Small intestine (tissue), 7 donors: ENCODE data around the gene GRK4. TPM values are rescaled to one million over a fixed set of nuclear protein-coding genes. Genes with fewer than 3 reads are reported as not detected.
A peak's percentile ranks its signal among the peaks of the same experiment; 100 is the strongest.
"Not testable (repeated sequence)": the region's sequence is repeated elsewhere in the genome, so short reads cannot be mapped to it uniquely, and the experiment has no call there.

Source experiments
- DNase-seq, 2 donors: peaks; one replicate each; pipeline versions ENCODE4 v3.0.0 to v3.0.0-alpha.2; 2013
- FAIRE-seq: peaks from 2 replicates; lab custom pipeline; 2012; peaks lifted over from hg19 to GRCh38; lab: Jason Lieb, UNC
- H3K27ac ChIP-seq, 3 donors: one replicate each; pipeline ENCODE4 v1.5.1; 2013; ENCODE audit warnings: low read length in 2 of 3, mild to moderate bottlenecking in 2 of 3, control low read depth in 1 of 3, inconsistent platforms in 1 of 3, low read depth in 1 of 3, moderate library complexity in 1 of 3
- H3K27me3 ChIP-seq, 3 donors: one replicate each; pipeline ENCODE4 v1.6.1; 2013; ENCODE audit warnings: low read length in 3 of 3, inconsistent platforms in 1 of 3; ENCODE audit not compliant: control insufficient read depth in 3 of 3, insufficient read depth in 3 of 3
- H3K36me3 ChIP-seq, 3 donors: one replicate each; pipeline ENCODE4 v1.6.1; 2013; ENCODE audit warnings: low read length in 3 of 3, inconsistent platforms in 1 of 3, low read depth in 1 of 3, mild to moderate bottlenecking in 1 of 3, moderate library complexity in 1 of 3; ENCODE audit not compliant: control insufficient read depth in 3 of 3, insufficient read depth in 2 of 3
- H3K4me1 ChIP-seq, 3 donors: one replicate each; pipeline ENCODE4 v1.6.1; 2013; ENCODE audit warnings: low read length in 2 of 3, inconsistent platforms in 1 of 3, low read depth in 1 of 3, mild to moderate bottlenecking in 1 of 3, moderate library complexity in 1 of 3; ENCODE audit not compliant: control insufficient read depth in 3 of 3, insufficient read depth in 2 of 3
- H3K4me3 ChIP-seq, 3 donors: one replicate each; pipeline ENCODE4 v1.5.1; 2013; ENCODE audit warnings: low read length in 3 of 3, control low read depth in 1 of 3, inconsistent platforms in 1 of 3, low read depth in 1 of 3, mild to moderate bottlenecking in 1 of 3, moderate library complexity in 1 of 3
- H3K9me3 ChIP-seq, 2 donors: one replicate each; pipeline ENCODE4 v1.6.1; 2013; ENCODE audit warnings: low read depth in 1 of 2, low read length in 1 of 2; ENCODE audit not compliant: control insufficient read depth in 2 of 2, insufficient read depth in 1 of 2
- WGBS, 3 donors: extraction: QIAGEN DNeasy Blood & Tissue Kit; methylation state at CpG; one replicate each; pipeline ENCODE4 v1.1.7; 2013; 5-methylcytosine and 5-hydroxymethylcytosine counted together
- polyA plus RNA-seq, 4 donors: library from polyadenylated mRNA; stranded (reverse) in 3 of 4; unstranded in 1 of 4; fragments of 200-250 nt in 3 of 4; fragments of 120-200 nt in 1 of 4; gene quantifications; one replicate each; pipeline versions ENCODE4 v1.2.1 to v1.2.3, GENCODE V29; 2013
- donor health status: healthy with polysubstance abuse.
- donor health status: control.
- donor health status: control.
- donor health status: Bipolar disorder and iron deficiency.
- donor health status: healthy.

Gene GRK4
- polyA plus RNA-seq, 4 donors = 1.1 to 3.8 (median 2.3) TPM

- H3K27me3 ChIP-seq = peaks cover 0 to 7% (median 0%) of the 10 kb centered on the region in 3 donors
- peak; percentile 63 to 81 for DNase-seq
- H3K4me1 ChIP-seq = peaks cover 0 to 8% (median 0%) of the 10 kb centered on the region in 3 donors
- H3K9me3 ChIP-seq = no peaks in the 10 kb centered on the region
- no peaks in the 10 kb centered on the region for H3K36me3 ChIP-seq
- FAIRE-seq = no peak
- WGBS, 3 donors = 64 to 67% (median 66%) methylated on average over 22 of the region's 22 CpGs
- peak overlapping the region in 1 of 3 donors; percentile 4 for H3K4me3 ChIP-seq
- peak overlapping the region in 2 of 3 donors; percentile 44 to 59 for H3K27ac ChIP-seq
Observed at GRCh38 chr4:3044870-3045819, 81.8 kb downstream of the GRK4 start.

GRCh38 chr4:3046162-3046561 lies 82.8 kb downstream of the GRK4 start:
- no peak for DNase-seq
- WGBS, 3 donors = 76 to 84% (median 78%) methylated on average over 7 of the region's 7 CpGs

GRCh38 chr4:3046623-3047022 lies 83.3 kb downstream of the GRK4 start:
- H3K27ac ChIP-seq = no peak overlapping the region
- no peaks in the 10 kb centered on the region for H3K9me3 ChIP-seq
- no peak for FAIRE-seq
- H3K27me3 ChIP-seq = peaks cover 0 to 5% (median 0%) of the 10 kb centered on the region in 3 donors
- DNase-seq = no peak
- H3K4me3 ChIP-seq = no peak overlapping the region
- H3K36me3 ChIP-seq = no peaks in the 10 kb centered on the region
- 82 to 90% (median 88%) methylated on average over 4 of the region's 4 CpGs for WGBS, 3 donors
- H3K4me1 ChIP-seq = peaks cover 0 to 5% (median 0%) of the 10 kb centered on the region in 3 donors

More at GRCh38 chr4:3046162-3046561, 82.8 kb downstream of the GRK4 start:
- H3K27me3 ChIP-seq = peaks cover 0 to 5% (median 0%) of the 10 kb centered on the region in 3 donors
- no peak for FAIRE-seq
- H3K4me1 ChIP-seq = peaks cover 0 to 8% (median 0%) of the 10 kb centered on the region in 3 donors
- no peak overlapping the region for H3K4me3 ChIP-seq
- peak overlapping the region in 1 of 3 donors; percentile 39 for H3K27ac ChIP-seq
- H3K9me3 ChIP-seq = no peaks in the 10 kb centered on the region
- H3K36me3 ChIP-seq = no peaks in the 10 kb centered on the region

- peak overlapping the region in 2 of 3 donors; percentile 27 to 53 for H3K27ac ChIP-seq
Observed at GRCh38 chr4:3047464-3048286, 84.3 kb downstream of the GRK4 start.

GRCh38 chr4:3051141-3051897 lies 87.9 kb downstream of the GRK4 start:
- not testable (repeated sequence) for H3K27me3 ChIP-seq, H3K27ac ChIP-seq, H3K4me1 ChIP-seq, DNase-seq, H3K36me3 ChIP-seq, H3K4me3 ChIP-seq, FAIRE-seq
- H3K9me3 ChIP-seq = peaks cover 0 to 23% of the 10 kb centered on the region in 2 donors
- whole genome bisulfite sequencing, 3 donors = 91 to 94% (median 93%) methylated on average over 9 to 11 of the region's 12 CpGs

More at GRCh38 chr4:3047464-3048286, 84.3 kb downstream of the GRK4 start:
- Histone ChIP-seq H3K4me3 (peak overlapping the region in 2 of 3 donors; percentile 16 to 47), H3K27me3 (no peaks in the 10 kb centered on the region), H3K36me3 (no peaks in the 10 kb centered on the region), H3K4me1 (peaks cover 0 to 4% (median 0%) of the 10 kb centered on the region in 3 donors), H3K9me3 (no peaks in the 10 kb centered on the region)
- DNase-seq (peak; percentile 76 to 80), FAIRE-seq (peak; percentile 39)
- 17 to 39% (median 27%) methylated on average over 20 of the region's 20 CpGs for WGBS, 3 donors

- Histone ChIP-seq H3K4me3 (no peak overlapping the region), H3K27me3 (no peaks in the 10 kb centered on the region), H3K27ac (no peak overlapping the region), H3K9me3 (peaks cover 0 to 26% of the 10 kb centered on the region in 2 donors), H3K36me3 (no peaks in the 10 kb centered on the region), H3K4me1 (no peaks in the 10 kb centered on the region)
- WGBS, 3 donors = 92 to 96% (median 94%) methylated on average over 2 of the region's 2 CpGs
- FAIRE-seq = no peak
- DNase-seq = no peak
Observed at GRCh38 chr4:3054169-3054759, 90.9 kb downstream of the GRK4 start.

GRCh38 chr4:3059943-3060342 lies 96.6 kb downstream of the GRK4 start:
- Histone ChIP-seq H3K4me3 (no peak overlapping the region), H3K4me1 (no peaks in the 10 kb centered on the region), H3K9me3 (peaks cover 0 to 17% of the 10 kb centered on the region in 2 donors), H3K27ac (no peak overlapping the region), H3K27me3 (peaks cover 0 to 2% (median 0%) of the 10 kb centered on the region in 3 donors), H3K36me3 (no peaks in the 10 kb centered on the region)
- FAIRE-seq (no peak), DNase-seq (no peak)
- WGBS, 3 donors = 92 to 97% (median 95%) methylated on average over 6 of the region's 6 CpGs
